HCT116 (cell line): ENCODE measurements around the gene TMEM51. TPM values are rescaled to one million over a fixed set of nuclear protein-coding genes. Genes with fewer than 3 reads are reported as not detected.

Experiments
- ATAC-seq: fragments of 200-7000 bp; cut with Tn5 transposase; 2 replicates; pipeline ENCODE4 v1.9.1; 2020; ENCODE audit warnings: mild to moderate bottlenecking, moderate library complexity
- BruUV-seq: library from RNA; stranded (reverse); fragments of 400-500 nt; replicated peaks from 2 replicates; lab custom pipeline; 2021; lab: Mats Ljungman, UMichigan
- CTCF ChIA-PET: fragments of 300-600 bp; sonication (Branson Sonifier 250); formaldehyde crosslinking; loops from one replicate; lab custom pipeline; 2021; ENCODE audit warnings: antibody characterized with exemption; lab: Charles Lee
- POLR2A ChIA-PET: fragments of 300-600, 350-600 bp; sonication (Branson Sonifier 250); formaldehyde crosslinking; loops from one replicate; lab custom pipeline; 2021; ENCODE audit warnings: antibody characterized with exemption; lab: Charles Lee
- RAD21 ChIA-PET, 2 experiments: fragments of 300-600 bp; sonication (Branson Sonifier 250); formaldehyde crosslinking; loops; one replicate each; lab custom pipeline; 2023; ENCODE audit warnings: low total read pairs in 2 of 2; ENCODE audit not compliant: uncharacterized antibody in 2 of 2, unreplicated experiment in 2 of 2, low non-redundant PET in 1 of 2; lab: Charles Lee
- DNase-seq: peaks from one replicate; pipeline ENCODE4 v3.0.0-alpha.2; 2010; ENCODE audit warnings: low read depth, low spot score
- H2AFZ ChIP-seq: fragments of 200-600 bp; shearing (Covaris generic), sonication (generic); 2 replicates; pipeline ENCODE4 v1.6.1; 2017; ENCODE audit warnings: low read depth, mixed run types, mixed read lengths, antibody characterized with exemption, low read length; ENCODE audit not compliant: poor library complexity, severe bottlenecking
- H3K27ac ChIP-seq: 2 replicates; pipeline ENCODE4 v1.5.1; 2012; ENCODE audit warnings: low read depth, low read length
- H3K27me3 ChIP-seq: fragments of 200-600 bp; sonication (generic); 2 replicates; pipeline ENCODE4 v1.6.1; 2016; ENCODE audit warnings: mixed run types, low read length, mixed read lengths; ENCODE audit not compliant: insufficient read depth
- H3K36me3 ChIP-seq, 2 experiments: fragments of 200-500 bp in 1 of 2; fragments of 200-600 bp in 1 of 2; sonication (Bioruptor generic) in 1 of 2; sonication (generic) in 1 of 2; 2 replicates each; pipeline versions ENCODE4 v1.5.1 to v1.6.1; 2014 to 2016; ENCODE audit warnings: low read length in 2 of 2, inconsistent platforms in 1 of 2, mixed read lengths in 1 of 2, mixed run types in 1 of 2; ENCODE audit not compliant: insufficient read depth in 2 of 2, control insufficient read depth in 1 of 2
- H3K4me1 ChIP-seq, 2 experiments: fragments of 200-600 bp in 1 of 2; sonication (generic) in 1 of 2; 2 replicates each; pipeline versions ENCODE4 v1.5.1 to v1.6.1; 2012 to 2017; ENCODE audit warnings: low read length in 2 of 2, inconsistent platforms in 1 of 2, mild to moderate bottlenecking in 1 of 2, mixed read lengths in 1 of 2, mixed run types in 1 of 2, moderate library complexity in 1 of 2; ENCODE audit not compliant: insufficient read depth in 2 of 2, control insufficient read depth in 1 of 2
- H3K4me2 ChIP-seq: fragments of 200-600 bp; sonication (generic); 2 replicates; pipeline ENCODE4 v1.6.1; 2017; ENCODE audit warnings: mixed run types, low read length, mixed read lengths
- H3K4me3 ChIP-seq, 2 experiments: fragments of 200-600 bp in 1 of 2; sonication (generic) in 1 of 2; replicated peaks in 1 of 2; 2 replicates each; pipeline ENCODE4 v1.5.1; 2011 to 2016; ENCODE audit warnings: low read length in 2 of 2, control low read depth in 1 of 2, low read depth in 1 of 2, mild to moderate bottlenecking in 1 of 2, mixed read lengths in 1 of 2, mixed run types in 1 of 2
- H3K79me2 ChIP-seq: fragments of 200-600 bp; sonication (generic); 2 replicates; pipeline ENCODE4 v1.6.1; 2017; ENCODE audit warnings: mild to moderate bottlenecking, mixed run types, low read length, moderate library complexity, mixed read lengths; ENCODE audit not compliant: insufficient read depth
- H3K9ac ChIP-seq: fragments of 200-600 bp; sonication (generic); 2 replicates; pipeline ENCODE4 v1.6.1; 2016; ENCODE audit warnings: low read length, mixed read lengths
- H3K9me2 ChIP-seq: fragments of 200-600 bp; sonication (generic), shearing (Covaris generic); 2 replicates; pipeline ENCODE4 v1.6.1; 2017; ENCODE audit warnings: mixed run types, mild to moderate bottlenecking, moderate library complexity; ENCODE audit not compliant: insufficient read depth
- H3K9me3 ChIP-seq, 2 experiments: fragments of 200-500 bp in 1 of 2; fragments of 200-600 bp in 1 of 2; sonication (Bioruptor generic) in 1 of 2; sonication (generic) in 1 of 2; 2 replicates each; pipeline ENCODE4 v1.6.1; 2014 to 2017; ENCODE audit warnings: low read length in 2 of 2, mixed read lengths in 2 of 2, inconsistent platforms in 1 of 2, low read depth in 1 of 2, mild to moderate bottlenecking in 1 of 2, mixed run types in 1 of 2, moderate library complexity in 1 of 2; ENCODE audit not compliant: control insufficient read depth in 1 of 2, insufficient read depth in 1 of 2
- H4K20me1 ChIP-seq: fragments of 200-600 bp; sonication (generic), shearing (Covaris generic); 2 replicates; pipeline ENCODE4 v1.6.1; 2017; ENCODE audit warnings: mixed run types, mild to moderate bottlenecking, moderate library complexity; ENCODE audit not compliant: insufficient read depth
- ATF3 ChIP-seq: IDR thresholded peaks from 2 replicates; pipeline ENCODE4 v1.6.1; 2012
- CTCF ChIP-seq, 3 experiments: fragments of 200-600 bp in 1 of 3; sonication (generic) in 1 of 3; IDR thresholded peaks in 2 of 3; conservative IDR thresholded peaks in 1 of 3; 2 replicates each; pipeline ENCODE4 v1.5.1; 2012 to 2017; ENCODE audit warnings: low read depth in 2 of 3, low read length in 2 of 3, antibody characterized with exemption in 1 of 3, borderline replicate concordance in 1 of 3, control low read depth in 1 of 3, mild to moderate bottlenecking in 1 of 3, mixed read lengths in 1 of 3, mixed run types in 1 of 3, moderate library complexity in 1 of 3; ENCODE audit not compliant: insufficient read depth in 1 of 3
- ELF1 ChIP-seq: IDR thresholded peaks from 2 replicates; pipeline ENCODE4 v1.6.1; 2012; ENCODE audit warnings: low read depth, borderline replicate concordance
- EZH2 ChIP-seq: fragments of 200-600 bp; sonication (generic); IDR thresholded peaks from 2 replicates; pipeline ENCODE4 v1.6.1; 2017; ENCODE audit warnings: antibody characterized with exemption, mixed run types
- FOSL1 ChIP-seq: IDR thresholded peaks from 2 replicates; pipeline ENCODE4 v1.6.1; 2012; ENCODE audit warnings: low read depth
- POLR2AphosphoS5 ChIP-seq: IDR thresholded peaks from 2 replicates; pipeline ENCODE4 v1.6.1; 2011; ENCODE audit warnings: mild to moderate bottlenecking, low read depth, low read length, moderate library complexity
- RAD21 ChIP-seq: IDR thresholded peaks from 2 replicates; pipeline ENCODE4 v1.6.1; 2012; ENCODE audit warnings: low read depth, mild to moderate bottlenecking
- REST ChIP-seq: IDR thresholded peaks from 2 replicates; pipeline ENCODE4 v1.6.1; 2012; ENCODE audit warnings: low read depth
- SIN3A ChIP-seq: IDR thresholded peaks from 2 replicates; pipeline ENCODE4 v1.6.1; 2012; ENCODE audit warnings: low read depth
- TCF7L2 ChIP-seq: IDR thresholded peaks from 2 replicates; pipeline ENCODE4 v1.7.0; 2011; ENCODE audit warnings: borderline replicate concordance, inconsistent platforms; ENCODE audit not compliant: insufficient read depth, insufficient read length; ENCODE audit errors: extremely low read depth
- ZBTB33 ChIP-seq: IDR thresholded peaks from 2 replicates; pipeline ENCODE4 v1.6.1; 2011; ENCODE audit warnings: mild to moderate bottlenecking, low read length, moderate library complexity; ENCODE audit not compliant: insufficient replicate concordance; ENCODE audit errors: extremely low read depth
- intact Hi-C: fragments of 100-400 bp; cut with micrococcal nuclease; formaldehyde crosslinking; loops from 2 replicates; pipeline ENCODE4 v1.10.0; 2022
- total RNA-seq: library from RNA; stranded (reverse); gene quantifications from one replicate; pipeline ENCODE4 v1.2.1, GENCODE V29; 2021; ENCODE audit not compliant: unreplicated experiment

TMEM51 gene
- total RNA-seq, 1 experiment from 2014 or later = 16.6 TPM

- ChIA-PET RAD21 (interaction anchor here in 1 of 2 experiments (0.6 kb wide), 1 partner anchor 12 kb away, joined by 3 read pairs; no protein-coding TSS in a partner anchor), POLR2A (no interaction called here), CTCF (no interaction called here)
- Histone ChIP-seq H4K20me1 (no peaks in the 10 kb centered on the region), H3K9me2 (no peaks in the 10 kb centered on the region), H3K4me3 (no peak overlapping the region), H3K4me2 (no peak overlapping the region), H3K9me3 (no peaks in the 10 kb centered on the region), H3K27me3 (no peaks in the 10 kb centered on the region), H3K36me3 (no peaks in the 10 kb centered on the region; a peak in 1 of 4 replicates), H3K9ac (no peak overlapping the region), H3K79me2 (peaks cover 90% of the 10 kb centered on the region), H3K27ac (no peak overlapping the region; the same call in 1 of the 2 replicates), H2AFZ (no peak overlapping the region), H3K4me1 (peaks cover 25 to 61% of the 10 kb centered on the region in 2 experiments)
- no peak for DNase-seq
- intact Hi-C loops = no loop called here
- peak; percentile 69 for ATAC-seq
- BruUV-seq = no TSS peak
- TF ChIP-seq POLR2AphosphoS5 (no peak), SIN3A (no peak), TCF7L2 (no peak), ZBTB33 (no peak), ATF3 (no peak), FOSL1 (no peak), EZH2 (no peak), CTCF (IDR thresholded peaks at IDR 0.05 in 2 of 3, conservative IDR thresholded peaks at IDR 0.05 in 1 of 3; ENCODE audit: borderline replicate concordance in 1 of 3, insufficient read depth in 1 of 3, low read depth in 2 of 3, low read length in 2 of 3) (no peak), ELF1 (no peak), REST (no peak), RAD21 (no peak)
Observed at GRCh38 chr1:15188130-15188524, 34.6 kb downstream of the TMEM51 start.
